Gastrocnemius medialis (tissue), 4 donors: ENCODE results near the gene BIRC6. TPM values are rescaled to one million over a fixed set of nuclear protein-coding genes. Genes with fewer than 3 reads are reported as not detected.

Experiments used
- ATAC-seq, 2 donors: fragments of 150-250 bp; one replicate each; pipeline ENCODE4 v1.9.1; 2016
- DNase-seq, 2 donors: peaks; one replicate each; pipeline ENCODE4 v3.0.0-alpha.2; 2019
- H3K27ac ChIP-seq, 4 donors: fragments of 200-600 bp; sonication (generic); 1 replicate in 1 of 4; 2 replicates in 3 of 4; pipeline ENCODE4 v1.5.1; 2016 to 2018; ENCODE audit warnings: mild to moderate bottlenecking in 2 of 4, moderate library complexity in 1 of 4
- H3K27me3 ChIP-seq, 3 donors: fragments of 200-600 bp; sonication (generic) in 2 of 3; 1 replicate in 1 of 3; 2 replicates in 2 of 3; pipeline versions ENCODE4 v1.5.1 to v1.6.0; 2016 to 2019; ENCODE audit warnings: mild to moderate bottlenecking in 1 of 3, moderate library complexity in 1 of 3
- H3K36me3 ChIP-seq, 2 donors: fragments of 200-600 bp; sonication (generic) in 1 of 2; one replicate each; pipeline ENCODE4 v1.5.1; 2017 to 2018
- H3K4me1 ChIP-seq, 2 donors: fragments of 200-600 bp; sonication (generic) in 1 of 2; one replicate each; pipeline ENCODE4 v1.5.1; 2016 to 2017; ENCODE audit warnings: mild to moderate bottlenecking in 2 of 2
- H3K4me3 ChIP-seq, 4 donors: fragments of 200-600 bp; sonication (generic) in 3 of 4; 1 replicate in 1 of 4; 2 replicates in 3 of 4; pipeline ENCODE4 v1.5.1; 2016 to 2019; ENCODE audit warnings: mild to moderate bottlenecking in 2 of 4
- H3K9me3 ChIP-seq, 3 donors: fragments of 200-600 bp; sonication (generic) in 2 of 3; 1 replicate in 1 of 3; 2 replicates in 2 of 3; pipeline ENCODE4 v1.5.1; 2016 to 2019
- POLR2A ChIP-seq, 2 donors: fragments of 450-650 bp; IDR thresholded peaks; one replicate each; pipeline ENCODE4 v1.6.1; 2017; ENCODE audit warnings: antibody characterized with exemption in 2 of 2, mild to moderate bottlenecking in 2 of 2, moderate library complexity in 2 of 2
- in situ Hi-C, 4 donors: fragments of 200-750 bp; cut with MboI; loops; one replicate each; pipeline versions ENCODE4 v1.15.0 to v1.8.0; 2017; ENCODE audit warnings: low sequenced_read_pairs in 4 of 4
- intact Hi-C: fragments of 100-400 bp; cut with DNase I; formaldehyde crosslinking; loops from one replicate; pipeline ENCODE4 v1.15.1; 2023; ENCODE audit warnings: low total_unique reads
- total RNA-seq, 4 donors: library from RNA; depleted of rRNA; stranded (reverse); fragments of >200 nt; gene quantifications; one replicate each; pipeline versions ENCODE4 v1.1.0 to v1.2.3, GENCODE V29; 2016
- TF ChIP-seq, protein P1 (sequence below), 5 experiments: fragments of 450-650 bp in 3 of 5; fragments of 200-600 bp in 2 of 5; sonication (generic) in 2 of 5; IDR thresholded peaks in 4 of 5; conservative IDR thresholded peaks in 1 of 5; 1 replicate in 4 of 5; 2 replicates in 1 of 5; pipeline ENCODE4 v1.5.1; 2016 to 2019; ENCODE audit warnings: antibody characterized with exemption in 5 of 5, mild to moderate bottlenecking in 3 of 5, moderate library complexity in 3 of 5

BIRC6 gene
- total RNA-seq, 4 donors from 2014 or later = 60.1 to 107 (median 77.6) TPM

DNA sequence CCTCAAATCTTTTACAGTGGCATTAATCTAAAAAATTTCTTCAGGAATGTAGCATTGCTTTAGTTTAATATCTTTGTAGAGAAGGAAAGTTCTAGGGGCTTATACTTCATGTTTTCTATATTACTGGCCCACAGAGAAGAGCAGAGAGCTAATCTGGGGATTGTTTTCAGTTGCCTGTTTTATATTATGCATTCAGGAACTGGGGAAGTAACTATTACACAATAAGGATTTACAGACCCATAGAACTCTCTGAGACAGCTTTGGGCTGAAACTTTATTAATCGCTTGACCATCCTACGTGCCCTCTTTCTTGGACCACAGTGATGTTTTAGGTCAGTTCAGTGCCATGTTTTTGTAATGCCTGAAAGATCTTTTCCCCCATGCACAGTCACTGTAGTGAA, 29.9 kb downstream of the BIRC6 start:
- no peak for DNase-seq
- H3K27me3 ChIP-seq = no peaks in the 10 kb centered on the region

DNA sequence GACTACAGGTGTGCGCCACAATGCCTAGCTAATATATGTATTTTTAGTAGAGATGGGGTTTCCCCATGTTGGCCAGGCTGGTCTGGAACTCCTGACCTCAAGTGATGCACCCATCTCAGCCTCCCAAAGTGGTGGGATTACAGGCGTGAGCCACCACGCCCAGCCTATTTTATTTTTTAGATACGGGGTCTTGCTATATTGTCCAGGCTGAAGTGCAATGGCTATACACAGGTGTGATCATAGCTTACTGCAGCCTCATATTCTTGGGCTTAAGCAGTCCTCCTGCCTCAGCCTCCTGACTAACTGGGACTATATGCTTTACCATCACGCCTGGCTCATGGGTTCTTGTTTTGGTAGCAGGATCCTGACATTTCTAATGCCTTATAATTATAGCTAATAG, 42.4 kb downstream of the BIRC6 start:
- H3K9me3 ChIP-seq = no peaks in the 10 kb centered on the region
- H3K36me3 ChIP-seq = peaks cover 0 to 39% of the 10 kb centered on the region in 2 donors
- DNase-seq (no peak), ATAC-seq (no peak)
- no peaks in the 10 kb centered on the region for H3K27me3 ChIP-seq
- H3K27ac ChIP-seq = no peak overlapping the region
- in situ Hi-C loops = no loop called here
- peaks cover 0 to 2% of the 10 kb centered on the region in 2 donors for H3K4me1 ChIP-seq
- intact Hi-C loops = no loop called here
- no peak for TF ChIP-seq POLR2A (IDR thresholded peaks at IDR 0.05)
- TF ChIP-seq, protein P1, sequence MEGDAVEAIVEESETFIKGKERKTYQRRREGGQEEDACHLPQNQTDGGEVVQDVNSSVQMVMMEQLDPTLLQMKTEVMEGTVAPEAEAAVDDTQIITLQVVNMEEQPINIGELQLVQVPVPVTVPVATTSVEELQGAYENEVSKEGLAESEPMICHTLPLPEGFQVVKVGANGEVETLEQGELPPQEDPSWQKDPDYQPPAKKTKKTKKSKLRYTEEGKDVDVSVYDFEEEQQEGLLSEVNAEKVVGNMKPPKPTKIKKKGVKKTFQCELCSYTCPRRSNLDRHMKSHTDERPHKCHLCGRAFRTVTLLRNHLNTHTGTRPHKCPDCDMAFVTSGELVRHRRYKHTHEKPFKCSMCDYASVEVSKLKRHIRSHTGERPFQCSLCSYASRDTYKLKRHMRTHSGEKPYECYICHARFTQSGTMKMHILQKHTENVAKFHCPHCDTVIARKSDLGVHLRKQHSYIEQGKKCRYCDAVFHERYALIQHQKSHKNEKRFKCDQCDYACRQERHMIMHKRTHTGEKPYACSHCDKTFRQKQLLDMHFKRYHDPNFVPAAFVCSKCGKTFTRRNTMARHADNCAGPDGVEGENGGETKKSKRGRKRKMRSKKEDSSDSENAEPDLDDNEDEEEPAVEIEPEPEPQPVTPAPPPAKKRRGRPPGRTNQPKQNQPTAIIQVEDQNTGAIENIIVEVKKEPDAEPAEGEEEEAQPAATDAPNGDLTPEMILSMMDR (IDR thresholded peaks at IDR 0.05 in 4 of 5, conservative IDR thresholded peaks at IDR 0.05 in 1 of 5) = no peak
- no peak overlapping the region for H3K4me3 ChIP-seq

More for the DNA sequence above, 29.9 kb downstream of the BIRC6 start:
- TF ChIP-seq, protein P1 (IDR thresholded peaks at IDR 0.05 in 4 of 5, conservative IDR thresholded peaks at IDR 0.05 in 1 of 5) = no peak
- TF ChIP-seq POLR2A (IDR thresholded peaks at IDR 0.05) = no peak
- in situ Hi-C loops (no loop called here), intact Hi-C loops (no loop called here)
- Histone ChIP-seq H3K36me3 (peaks cover 0 to 11% of the 10 kb centered on the region in 2 donors), H3K4me3 (no peak overlapping the region), H3K27ac (no peak overlapping the region), H3K9me3 (no peaks in the 10 kb centered on the region), H3K4me1 (peaks cover 25 to 27% of the 10 kb centered on the region in 2 donors)
- ATAC-seq = no peak

DNA sequence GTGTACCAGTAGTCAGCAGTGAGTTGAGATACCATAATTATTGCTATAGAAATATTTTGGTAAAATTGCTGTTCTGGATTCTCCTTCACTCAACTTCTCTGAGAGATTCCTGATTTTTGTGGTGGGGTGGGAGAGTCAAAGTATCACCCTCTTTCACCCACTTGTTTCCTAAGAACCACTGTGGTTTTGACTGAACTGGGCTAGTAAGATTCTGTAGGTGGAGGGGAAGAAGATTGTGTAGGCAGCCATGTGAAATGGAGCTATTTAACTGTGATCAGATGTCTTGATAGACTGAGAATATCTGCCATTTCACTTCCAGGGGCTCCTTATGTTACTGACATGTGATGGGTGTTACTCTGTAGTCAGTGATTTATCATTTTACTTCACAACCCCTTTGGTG, 45.3 kb downstream of the BIRC6 start:
- no peaks in the 10 kb centered on the region for H3K9me3 ChIP-seq
- H3K27me3 ChIP-seq = no peaks in the 10 kb centered on the region
- TF ChIP-seq POLR2A (IDR thresholded peaks at IDR 0.05) = no peak
- TF ChIP-seq, protein P1 (IDR thresholded peaks at IDR 0.05 in 4 of 5, conservative IDR thresholded peaks at IDR 0.05 in 1 of 5) = no peak
- in situ Hi-C loops (no loop called here), intact Hi-C loops (no loop called here)
- H3K4me3 ChIP-seq = no peak overlapping the region
- H3K36me3 ChIP-seq = peaks cover 0 to 45% of the 10 kb centered on the region in 2 donors
- H3K27ac ChIP-seq = peak overlapping the region in 1 of 4 donors; percentile 15
- ATAC-seq = no peak
- H3K4me1 ChIP-seq = peaks cover 0 to 2% of the 10 kb centered on the region in 2 donors
- DNase-seq = no peak

DNA sequence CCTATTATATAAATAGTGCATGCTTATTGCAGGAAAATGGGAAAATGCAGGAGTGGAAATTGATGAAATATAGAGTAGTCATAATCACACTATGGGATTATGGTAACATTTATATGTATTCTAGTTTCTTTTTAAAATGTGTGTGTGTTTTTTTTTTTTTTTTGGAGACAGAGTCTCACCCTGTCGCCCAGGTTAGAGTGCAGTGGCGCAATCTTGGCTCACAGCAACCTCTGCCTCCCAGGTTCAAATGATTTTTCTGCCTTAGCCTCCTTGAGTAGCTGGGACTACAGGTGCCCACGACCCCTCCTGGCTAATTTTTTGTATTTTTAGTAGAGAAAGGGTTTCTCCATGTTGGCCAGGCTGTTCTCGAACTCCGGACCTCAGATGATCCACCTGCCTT, 47.0 kb downstream of the BIRC6 start:
- DNase-seq = no peak
- TF ChIP-seq POLR2A (IDR thresholded peaks at IDR 0.05) = no peak
- TF ChIP-seq, protein P1 (IDR thresholded peaks at IDR 0.05 in 4 of 5, conservative IDR thresholded peaks at IDR 0.05 in 1 of 5) = no peak
- intact Hi-C loops = no loop called here
- peaks cover 0 to 2% of the 10 kb centered on the region in 2 donors for H3K4me1 ChIP-seq
- no peaks in the 10 kb centered on the region for H3K9me3 ChIP-seq
- H3K27ac ChIP-seq = no peak overlapping the region
- no peak for ATAC-seq
- H3K27me3 ChIP-seq = no peaks in the 10 kb centered on the region
- in situ Hi-C loops = no loop called here
- no peak overlapping the region for H3K4me3 ChIP-seq
- peaks cover 0 to 43% of the 10 kb centered on the region in 2 donors for H3K36me3 ChIP-seq

DNA sequence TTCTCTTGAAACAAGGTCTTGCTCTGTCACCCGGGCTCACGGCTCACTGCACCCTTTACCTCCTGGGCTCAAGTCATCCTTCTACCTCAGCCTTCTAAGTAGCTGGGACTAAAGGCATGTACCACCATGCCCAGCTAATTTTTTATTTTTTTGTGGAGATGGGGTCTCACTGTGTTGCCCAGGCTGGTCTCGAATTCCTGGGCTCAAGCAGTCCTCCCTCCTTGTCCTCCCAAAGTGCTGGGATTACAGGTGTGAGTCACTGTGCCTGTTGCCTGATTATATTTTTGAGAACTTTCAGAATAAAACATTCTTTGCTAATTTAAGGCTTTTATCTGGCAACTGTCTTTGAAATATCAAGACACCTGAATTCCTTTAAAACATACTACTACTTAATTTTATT, 47.9 kb downstream of the BIRC6 start:
- Histone ChIP-seq H3K4me1 (peaks cover 0 to 2% of the 10 kb centered on the region in 2 donors), H3K9me3 (no peaks in the 10 kb centered on the region), H3K4me3 (no peak overlapping the region), H3K36me3 (peaks cover 0 to 43% of the 10 kb centered on the region in 2 donors), H3K27me3 (no peaks in the 10 kb centered on the region), H3K27ac (no peak overlapping the region)
- TF ChIP-seq, protein P1 (IDR thresholded peaks at IDR 0.05 in 4 of 5, conservative IDR thresholded peaks at IDR 0.05 in 1 of 5) = no peak
- no peak for TF ChIP-seq POLR2A (IDR thresholded peaks at IDR 0.05)
- DNase-seq (no peak), ATAC-seq (no peak)
- in situ Hi-C loops = no loop called here
- intact Hi-C loops = no loop called here
